ENCODE data around the gene CYP4A11. TPM values are rescaled to one million over a fixed set of nuclear protein-coding genes. Genes with fewer than 3 reads are reported as not detected.
"Not testable (repeated sequence)": the region's sequence is repeated elsewhere in the genome, so short reads cannot be mapped to it uniquely, and the experiment has no call there.

The CYP4A11 gene
- total and polyA plus RNA-seq, 8 donors, result 0.23 to 0.87 (median 0.35) TPM; not detected in 2

DNA sequence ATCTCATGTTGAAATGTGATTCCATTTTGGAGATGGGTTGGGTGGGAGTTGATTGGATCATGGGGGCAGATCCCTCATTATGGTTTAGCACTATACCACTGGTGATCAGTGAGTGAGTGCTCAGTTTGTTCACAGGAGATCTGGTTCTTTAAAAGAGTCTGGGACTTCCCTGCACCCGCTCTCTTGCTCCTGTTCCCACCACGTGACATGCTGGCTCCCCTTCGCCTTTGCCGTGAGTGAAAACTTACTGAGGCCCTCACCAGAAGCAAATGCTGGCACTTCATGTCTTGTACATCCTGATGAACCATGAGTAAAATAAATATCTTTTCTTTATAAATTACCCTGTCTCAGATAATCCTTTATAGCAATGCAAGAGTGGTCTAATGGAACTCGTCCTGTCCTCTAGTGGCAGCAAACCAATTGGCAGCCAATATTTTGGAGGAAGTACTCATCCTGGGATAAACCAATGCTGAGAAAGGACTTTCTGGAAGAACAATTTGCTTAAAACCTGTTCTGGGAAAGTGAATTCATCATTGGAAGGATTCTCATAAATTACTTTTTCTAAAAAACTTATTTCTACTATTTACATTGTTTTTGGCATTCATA, 27.8 kb upstream of the CYP4A11 start:
- TF ChIP-seq, protein P1, sequence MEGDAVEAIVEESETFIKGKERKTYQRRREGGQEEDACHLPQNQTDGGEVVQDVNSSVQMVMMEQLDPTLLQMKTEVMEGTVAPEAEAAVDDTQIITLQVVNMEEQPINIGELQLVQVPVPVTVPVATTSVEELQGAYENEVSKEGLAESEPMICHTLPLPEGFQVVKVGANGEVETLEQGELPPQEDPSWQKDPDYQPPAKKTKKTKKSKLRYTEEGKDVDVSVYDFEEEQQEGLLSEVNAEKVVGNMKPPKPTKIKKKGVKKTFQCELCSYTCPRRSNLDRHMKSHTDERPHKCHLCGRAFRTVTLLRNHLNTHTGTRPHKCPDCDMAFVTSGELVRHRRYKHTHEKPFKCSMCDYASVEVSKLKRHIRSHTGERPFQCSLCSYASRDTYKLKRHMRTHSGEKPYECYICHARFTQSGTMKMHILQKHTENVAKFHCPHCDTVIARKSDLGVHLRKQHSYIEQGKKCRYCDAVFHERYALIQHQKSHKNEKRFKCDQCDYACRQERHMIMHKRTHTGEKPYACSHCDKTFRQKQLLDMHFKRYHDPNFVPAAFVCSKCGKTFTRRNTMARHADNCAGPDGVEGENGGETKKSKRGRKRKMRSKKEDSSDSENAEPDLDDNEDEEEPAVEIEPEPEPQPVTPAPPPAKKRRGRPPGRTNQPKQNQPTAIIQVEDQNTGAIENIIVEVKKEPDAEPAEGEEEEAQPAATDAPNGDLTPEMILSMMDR (IDR thresholded peaks at IDR 0.05), result no peak
- no peaks in the 10 kb centered on the region for H3K4me1 ChIP-seq
- WGBS, 2 donors, result 62 to 66% methylated on average over 5 of the region's 5 CpGs
- H3K9me3 ChIP-seq, result no peaks in the 10 kb centered on the region
- FAIRE-seq (no peak), ATAC-seq (no peak), DNase-seq (no peak)
- intact Hi-C loops (cut with DNase I), result no loop called here
- no peak overlapping the region for H3K4me3 ChIP-seq
- no peak overlapping the region for H3K27ac ChIP-seq
- no peaks in the 10 kb centered on the region for H3K36me3 ChIP-seq
- no peaks in the 10 kb centered on the region for H3K27me3 ChIP-seq

DNA sequence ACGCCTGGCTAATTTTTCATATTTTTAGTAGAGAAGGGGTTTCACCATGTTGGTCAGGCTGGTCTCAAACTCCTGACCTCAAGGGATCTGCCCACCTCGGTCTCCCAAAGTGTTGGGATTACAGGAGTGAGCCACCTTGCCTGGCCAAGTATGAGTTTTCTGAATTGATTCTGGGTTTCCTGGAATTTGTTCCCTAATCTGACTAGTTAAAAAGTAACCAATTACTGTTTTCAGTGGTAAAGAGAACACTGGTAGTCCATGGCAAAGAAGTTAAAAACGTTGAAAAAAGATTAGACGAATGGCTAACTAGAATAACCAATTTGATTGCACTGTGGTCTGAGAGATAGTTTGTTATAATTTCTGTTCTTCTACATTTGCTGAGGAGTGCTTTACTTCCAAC, 21.0 kb upstream of the CYP4A11 start:
- intact Hi-C loops (cut with DNase I); FAIRE-seq; H3K27me3 ChIP-seq; H3K9me3 ChIP-seq; H3K4me3 ChIP-seq; H3K4me1 ChIP-seq; DNase-seq; H3K36me3 ChIP-seq: not testable (repeated sequence)
- ATAC-seq, result peak in 3 of 4 donors; percentile 56 to 70 (median 61)
- H3K27ac ChIP-seq, result peak overlapping the region; percentile 18 to 62 (median 54)
- 27% methylated on average over 4 of the region's 4 CpGs for WGBS, 2 donors

DNA sequence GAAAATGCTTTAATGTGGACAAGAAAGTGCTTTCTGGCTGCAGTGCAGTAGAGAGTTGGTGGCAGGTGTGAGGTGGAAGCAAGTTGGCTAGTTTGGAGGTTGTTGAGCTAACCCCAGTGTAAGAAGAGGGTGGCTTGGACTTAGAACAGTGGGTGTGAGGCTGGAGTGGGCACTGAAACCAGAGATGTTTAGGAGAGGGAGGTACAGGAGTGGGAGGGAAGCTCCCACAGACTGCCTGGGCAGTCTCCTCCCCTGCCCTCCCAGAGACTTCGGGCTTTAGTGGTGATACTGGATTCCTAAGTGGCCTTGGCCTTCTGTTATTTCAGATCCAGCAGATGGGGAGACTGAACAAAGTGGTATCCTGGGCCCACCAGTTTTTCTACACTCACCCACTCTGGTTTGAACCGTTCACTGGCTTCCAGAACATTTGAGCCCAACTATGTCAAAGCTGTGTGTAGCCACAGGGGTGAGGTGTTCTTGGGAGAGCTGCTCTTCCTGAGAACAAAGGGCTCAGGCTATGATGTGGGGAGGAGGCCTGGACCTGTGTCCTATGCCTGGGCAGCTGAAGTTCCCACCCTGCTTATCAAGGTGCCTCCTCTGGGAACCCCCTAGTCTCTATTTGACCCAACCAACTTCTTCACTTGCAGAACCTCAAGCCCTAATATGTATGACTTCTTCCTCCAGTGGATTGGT, 19.9 kb upstream of the CYP4A11 start:
- no peak overlapping the region for H3K27ac ChIP-seq
- WGBS, 2 donors, result 71 to 78% methylated on average over 2 of the region's 2 CpGs
- peaks cover 0 to 5% (median 3%) of the 10 kb centered on the region in 3 donors for H3K4me1 ChIP-seq
- FAIRE-seq (no peak), DNase-seq (no peak), ATAC-seq (no peak)
- H3K4me3 ChIP-seq, result no peak overlapping the region
- TF ChIP-seq, protein P1 (IDR thresholded peaks at IDR 0.05), result no peak
- intact Hi-C loops (cut with DNase I), result no loop called here
- no peaks in the 10 kb centered on the region for H3K9me3 ChIP-seq
- no peaks in the 10 kb centered on the region for H3K36me3 ChIP-seq
- H3K27me3 ChIP-seq, result no peaks in the 10 kb centered on the region

DNA sequence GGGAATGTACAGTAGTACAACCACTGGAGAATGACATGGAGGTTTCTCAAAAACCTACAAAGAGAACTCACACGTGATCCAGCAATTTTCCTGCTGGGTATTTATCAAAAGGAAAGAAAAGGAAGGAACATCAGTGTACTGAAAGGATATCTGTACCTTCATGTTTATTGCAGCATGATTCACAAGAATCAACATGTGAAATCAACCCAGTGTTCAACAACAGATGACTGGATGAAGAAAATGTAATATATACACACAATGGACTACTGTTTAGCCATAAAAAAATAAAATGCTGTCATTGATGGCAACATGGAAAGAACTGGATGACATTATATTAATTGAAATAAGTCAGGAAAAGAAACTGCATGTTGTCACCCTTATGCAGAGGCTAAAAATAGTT, 19.0 kb upstream of the CYP4A11 start:
- Histone ChIP-seq H3K27ac (no peak overlapping the region), H3K9me3 (no peaks in the 10 kb centered on the region), H3K4me3 (no peak overlapping the region), H3K27me3 (no peaks in the 10 kb centered on the region), H3K36me3 (no peaks in the 10 kb centered on the region), H3K4me1 (peaks cover 0 to 5% (median 3%) of the 10 kb centered on the region in 3 donors)
- ATAC-seq (no peak), FAIRE-seq (no peak), DNase-seq (no peak)
- intact Hi-C loops (cut with DNase I), result no loop called here
- TF ChIP-seq, protein P1 (IDR thresholded peaks at IDR 0.05), result no peak
- WGBS, 2 donors, result 36 to 57% methylated on average over 1 of the region's 1 CpG

DNA sequence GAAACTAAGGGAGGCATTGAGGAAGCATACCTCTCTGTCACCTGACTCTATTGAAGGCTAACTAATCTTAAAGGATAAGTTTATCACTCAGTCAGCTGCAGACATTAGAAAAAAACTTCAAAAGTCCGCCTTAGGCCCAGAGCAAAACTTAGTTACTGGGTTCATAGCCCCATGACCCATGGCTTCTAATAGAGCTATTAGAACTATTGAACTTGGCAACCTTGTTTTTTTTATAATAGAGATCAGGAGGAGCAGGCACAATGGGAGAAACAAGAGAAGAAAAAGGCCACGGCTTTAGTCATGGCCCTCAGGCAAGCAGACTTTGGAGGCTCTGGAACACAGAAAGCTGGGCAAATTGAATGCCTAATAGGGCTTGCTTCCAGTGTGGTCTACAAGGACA, 13.8 kb upstream of the CYP4A11 start:
- H3K27me3 ChIP-seq; H3K4me3 ChIP-seq; H3K9me3 ChIP-seq; FAIRE-seq; ATAC-seq; H3K4me1 ChIP-seq; DNase-seq; H3K36me3 ChIP-seq; H3K27ac ChIP-seq; intact Hi-C loops (cut with DNase I): not testable (repeated sequence)
- 79 to 87% methylated on average over 2 of the region's 2 CpGs for WGBS, 2 donors

DNA sequence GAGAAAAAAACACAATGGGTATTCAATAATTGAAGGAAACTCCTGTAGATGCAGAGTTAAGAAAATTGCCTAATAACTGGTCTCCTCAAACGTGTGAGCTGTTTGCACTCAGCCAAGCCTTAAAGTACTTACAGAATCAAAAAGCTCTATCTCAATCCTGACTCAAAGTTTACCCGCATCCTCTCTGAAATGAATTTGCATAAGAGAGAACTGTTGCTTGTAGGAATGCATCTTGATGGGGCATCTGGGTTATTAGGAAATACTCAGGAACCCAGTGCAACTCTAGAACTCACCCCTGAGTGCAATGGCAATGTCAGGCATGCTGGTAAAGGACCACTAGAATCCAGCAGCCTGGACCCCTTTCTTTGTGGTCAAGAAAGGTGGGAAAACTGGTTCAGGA, 12.6 kb upstream of the CYP4A11 start:
- H3K36me3 ChIP-seq, FAIRE-seq, ATAC-seq: not testable (repeated sequence)

DNA sequence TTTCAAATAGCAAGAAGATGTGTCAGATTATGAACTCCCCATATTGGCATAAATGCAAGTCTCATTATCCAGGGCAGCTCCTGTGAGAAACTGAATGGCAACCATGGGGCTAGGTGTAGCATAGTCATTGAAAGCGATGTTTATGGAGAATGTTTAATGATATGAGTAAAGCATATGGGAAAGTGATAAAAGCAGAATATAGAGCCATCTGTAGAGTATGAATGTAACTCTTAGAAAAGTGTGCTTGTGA, 8.1 kb upstream of the CYP4A11 start:
- H3K27ac ChIP-seq, result peak overlapping the region in 1 of 4 donors; percentile 39
- 96 to 100% methylated on average over 1 of the region's 1 CpG for WGBS, 2 donors
- H3K36me3 ChIP-seq; ATAC-seq; H3K4me1 ChIP-seq; FAIRE-seq; intact Hi-C loops (cut with DNase I); DNase-seq; H3K9me3 ChIP-seq; H3K27me3 ChIP-seq; H3K4me3 ChIP-seq: not testable (repeated sequence)

More for the DNA sequence above, 12.6 kb upstream of the CYP4A11 start:
- H3K27ac ChIP-seq; intact Hi-C loops (cut with DNase I); H3K4me1 ChIP-seq; DNase-seq; H3K9me3 ChIP-seq; H3K4me3 ChIP-seq; H3K27me3 ChIP-seq: not testable (repeated sequence)
- 66 to 75% methylated on average over 2 of the region's 2 CpGs for WGBS, 2 donors

Measured in pancreas (tissue), 10 donors.